Measurements from ENCODE around the gene TTC33. TPM values are rescaled to one million over a fixed set of nuclear protein-coding genes. Genes with fewer than 3 reads are reported as not detected.

The TTC33 gene
- total and polyA plus RNA-seq, 2 of the 4 experiments (the other 2 are of a cell fraction): 3.1 to 8.1 TPM

DNA sequence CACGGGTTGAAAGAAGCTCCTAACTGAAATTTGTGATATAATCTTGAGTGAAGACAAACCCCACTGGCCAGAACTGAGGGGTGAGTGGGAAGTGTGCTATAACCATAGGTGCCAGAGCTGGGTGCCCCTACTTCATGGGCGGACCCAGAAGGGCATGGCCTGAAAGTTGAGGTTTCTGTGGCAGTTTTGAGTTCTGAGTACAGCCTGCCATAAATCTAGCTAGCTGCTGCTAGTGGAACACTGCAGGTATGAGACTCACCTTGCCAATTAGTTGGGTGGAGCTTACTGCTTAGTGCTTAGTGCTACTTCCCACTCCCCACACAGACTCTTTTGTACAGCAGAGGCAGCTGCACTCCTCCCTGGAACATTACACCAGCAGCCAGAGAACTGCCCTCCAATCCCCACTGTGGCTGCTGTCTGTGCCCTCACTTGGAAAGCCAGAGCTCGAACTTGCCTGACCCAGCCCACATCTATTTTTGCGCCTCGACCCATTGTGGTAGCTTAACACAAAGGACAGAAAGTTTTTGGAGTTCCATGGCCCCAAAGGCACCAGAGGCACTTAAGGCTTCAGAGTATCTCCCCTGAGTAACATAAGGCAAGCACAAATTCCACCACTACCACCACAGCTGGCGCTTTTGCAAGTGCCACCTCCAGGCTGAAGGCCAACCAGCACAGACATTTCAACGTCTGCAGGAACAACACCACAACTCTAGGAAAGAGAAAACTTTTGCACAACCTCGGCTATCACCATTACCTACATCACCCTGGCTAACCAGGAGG is 103.1 kb downstream of the TTC33 start:
- no peak overlapping the region for H3K27ac ChIP-seq (ENCODE audit: insufficient read depth, low read length)
- H2BK20ac ChIP-seq (ENCODE audit: low read depth, low read length): no peak overlapping the region
- in situ Hi-C loops (cut with MboI; ENCODE audit: low sequenced_read_pairs): no loop called here
- H2AK5ac ChIP-seq (ENCODE audit: low read depth, low read length): no peak overlapping the region
- POLR2A ChIA-PET (ENCODE audit: unreplicated experiment): no interaction called here
- H3K4me2 ChIP-seq (ENCODE audit: low read depth, low read length): no peak overlapping the region
- no peak overlapping the region for H2BK5ac ChIP-seq (ENCODE audit: low read depth, low read length, poor library complexity, severe bottlenecking)
- H2BK120ac ChIP-seq (ENCODE audit: low read depth, low read length): no peak overlapping the region
- no peaks in the 10 kb centered on the region for H3K9me3 ChIP-seq (ENCODE audit: control insufficient read depth, insufficient read depth, low read length)
- TF ChIP-seq SMC3 (IDR thresholded peaks at IDR 0.05; ENCODE audit: low read depth, low read length): no peak
- TF ChIP-seq BHLHE40 (IDR thresholded peaks at IDR 0.05; ENCODE audit: low read depth, low read length): no peak
- no peak for TF ChIP-seq RAD21 (IDR thresholded peaks at IDR 0.05; ENCODE audit: low read length)
- TF ChIP-seq MAZ (IDR thresholded peaks at IDR 0.05; ENCODE audit: borderline replicate concordance, low read depth, low read length): no peak
- TF ChIP-seq, protein P1, sequence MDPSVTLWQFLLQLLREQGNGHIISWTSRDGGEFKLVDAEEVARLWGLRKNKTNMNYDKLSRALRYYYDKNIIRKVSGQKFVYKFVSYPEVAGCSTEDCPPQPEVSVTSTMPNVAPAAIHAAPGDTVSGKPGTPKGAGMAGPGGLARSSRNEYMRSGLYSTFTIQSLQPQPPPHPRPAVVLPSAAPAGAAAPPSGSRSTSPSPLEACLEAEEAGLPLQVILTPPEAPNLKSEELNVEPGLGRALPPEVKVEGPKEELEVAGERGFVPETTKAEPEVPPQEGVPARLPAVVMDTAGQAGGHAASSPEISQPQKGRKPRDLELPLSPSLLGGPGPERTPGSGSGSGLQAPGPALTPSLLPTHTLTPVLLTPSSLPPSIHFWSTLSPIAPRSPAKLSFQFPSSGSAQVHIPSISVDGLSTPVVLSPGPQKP (IDR thresholded peaks at IDR 0.05; ENCODE audit: borderline replicate concordance, low read depth, low read length): no peak
- TF ChIP-seq, protein P2, sequence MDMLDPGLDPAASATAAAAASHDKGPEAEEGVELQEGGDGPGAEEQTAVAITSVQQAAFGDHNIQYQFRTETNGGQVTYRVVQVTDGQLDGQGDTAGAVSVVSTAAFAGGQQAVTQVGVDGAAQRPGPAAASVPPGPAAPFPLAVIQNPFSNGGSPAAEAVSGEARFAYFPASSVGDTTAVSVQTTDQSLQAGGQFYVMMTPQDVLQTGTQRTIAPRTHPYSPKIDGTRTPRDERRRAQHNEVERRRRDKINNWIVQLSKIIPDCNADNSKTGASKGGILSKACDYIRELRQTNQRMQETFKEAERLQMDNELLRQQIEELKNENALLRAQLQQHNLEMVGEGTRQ (IDR thresholded peaks at IDR 0.05; ENCODE audit: low read depth, low read length): no peak
- no peak for TF ChIP-seq MXI1 (IDR thresholded peaks at IDR 0.05; ENCODE audit: borderline replicate concordance, low read depth, low read length)
- no peak for TF ChIP-seq NFE2L2 (IDR thresholded peaks at IDR 0.05; ENCODE audit: low read depth, low read length)
- no peak for TF ChIP-seq POLR2A (IDR thresholded peaks at IDR 0.05; ENCODE audit: low read depth, low read length)
- TF ChIP-seq FOS (IDR thresholded peaks at IDR 0.05; ENCODE audit: low read depth, low read length): no peak
- TF ChIP-seq, protein P3, sequence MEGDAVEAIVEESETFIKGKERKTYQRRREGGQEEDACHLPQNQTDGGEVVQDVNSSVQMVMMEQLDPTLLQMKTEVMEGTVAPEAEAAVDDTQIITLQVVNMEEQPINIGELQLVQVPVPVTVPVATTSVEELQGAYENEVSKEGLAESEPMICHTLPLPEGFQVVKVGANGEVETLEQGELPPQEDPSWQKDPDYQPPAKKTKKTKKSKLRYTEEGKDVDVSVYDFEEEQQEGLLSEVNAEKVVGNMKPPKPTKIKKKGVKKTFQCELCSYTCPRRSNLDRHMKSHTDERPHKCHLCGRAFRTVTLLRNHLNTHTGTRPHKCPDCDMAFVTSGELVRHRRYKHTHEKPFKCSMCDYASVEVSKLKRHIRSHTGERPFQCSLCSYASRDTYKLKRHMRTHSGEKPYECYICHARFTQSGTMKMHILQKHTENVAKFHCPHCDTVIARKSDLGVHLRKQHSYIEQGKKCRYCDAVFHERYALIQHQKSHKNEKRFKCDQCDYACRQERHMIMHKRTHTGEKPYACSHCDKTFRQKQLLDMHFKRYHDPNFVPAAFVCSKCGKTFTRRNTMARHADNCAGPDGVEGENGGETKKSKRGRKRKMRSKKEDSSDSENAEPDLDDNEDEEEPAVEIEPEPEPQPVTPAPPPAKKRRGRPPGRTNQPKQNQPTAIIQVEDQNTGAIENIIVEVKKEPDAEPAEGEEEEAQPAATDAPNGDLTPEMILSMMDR (conservative IDR thresholded peaks at IDR 0.05; ENCODE audit: low read depth, low read length): no peak
- no peaks in the 10 kb centered on the region for H3K27me3 ChIP-seq (ENCODE audit: control insufficient read depth, insufficient read depth, low read length)
- no peak overlapping the region for H4K5ac ChIP-seq (ENCODE audit: low read depth, low read length)
- WGBS, 2 experiments (ENCODE audit: extremely low coverage in 2 of 2, insufficient read length in 1 of 2): 100% methylated on average over 2 of the region's 8 CpGs; no CpG with 5 or more reads in 1 of the 2 experiments
- no peak overlapping the region for H4K8ac ChIP-seq (ENCODE audit: low read depth in 2 of 2, low read length in 2 of 2)
- ATAC-seq (ENCODE audit: low read depth): no peak
- dilution Hi-C loops (cut with HindIII; ENCODE audit: low sequenced_read_pairs, unreplicated experiment): no loop called here
- H3K9me1 ChIP-seq (ENCODE audit: insufficient read depth, low read length): peaks cover 4% of the 10 kb centered on the region; the same call in 1 of the 2 replicates
- DNase-seq: no peak
- no peak overlapping the region for H2BK15ac ChIP-seq (ENCODE audit: low read depth, low read length)
- no peaks in the 10 kb centered on the region for H3K79me1 ChIP-seq (ENCODE audit: low read depth in 1 of 2, low read length in 2 of 2)
- no peak overlapping the region for H3K18ac ChIP-seq (ENCODE audit: low read depth, low read length)
- H2AK9ac ChIP-seq (replicated peaks; ENCODE audit: low read depth, low read length, poor library complexity): peak overlapping the region; percentile 13
- H3K9ac ChIP-seq (ENCODE audit: low read depth, low read length): no peak overlapping the region
- CTCF ChIA-PET: interaction anchor here (0.8 to 1.5 kb wide), 3 partner anchors 9 to 34 kb away, joined by 3 read pairs; no protein-coding TSS in a partner anchor
- H4K20me1 ChIP-seq (ENCODE audit: insufficient read depth, low read length): no peaks in the 10 kb centered on the region
- no peak overlapping the region for H4K91ac ChIP-seq (ENCODE audit: insufficient read depth, low read depth, low read length)
- no peaks in the 10 kb centered on the region for H3K36me3 ChIP-seq (ENCODE audit: control insufficient read depth, insufficient read depth, low read length)
- H3K56ac ChIP-seq (ENCODE audit: extremely low read depth, insufficient read depth, low read length): no peak overlapping the region
- no peak overlapping the region for H3K4me3 ChIP-seq (ENCODE audit: insufficient read depth, low read depth, low read length)
- H3K14ac ChIP-seq (replicated peaks; ENCODE audit: low read depth, low read length): peak overlapping the region; percentile 9; the same call in 1 of the 2 replicates
- H3K4ac ChIP-seq (ENCODE audit: low read depth, low read length): no peak overlapping the region
- peak overlapping the region; percentile 8 for H2AFZ ChIP-seq (replicated peaks; ENCODE audit: low read length, poor library complexity)
- intact Hi-C loops (cut with micrococcal nuclease): no loop called here
- no TSS peak for BruUV-seq (replicated peaks)
- H3K23ac ChIP-seq (ENCODE audit: low read depth, low read length): no peak overlapping the region
- no peaks in the 10 kb centered on the region for H3K4me1 ChIP-seq (ENCODE audit: control insufficient read depth, insufficient read depth, low read length)

All from IMR-90 (cell line).